BLaER1 (cell line): ENCODE results near the gene CHST12.

ENCODE experiments used
- H3K27ac ChIP-seq: shearing (Covaris generic); formaldehyde crosslinking; 2 replicates; pipeline ENCODE4 v1.8.1; 2022
- H3K27me3 ChIP-seq: shearing (Covaris generic); formaldehyde crosslinking; 2 replicates; pipeline ENCODE4 v1.8.1; 2022
- H3K36me3 ChIP-seq: shearing (Covaris generic); formaldehyde crosslinking; 2 replicates; pipeline ENCODE4 v1.8.1; 2022
- H3K4me1 ChIP-seq: shearing (Covaris generic); formaldehyde crosslinking; 2 replicates; pipeline ENCODE4 v1.8.1; 2022
- H3K4me2 ChIP-seq: shearing (Covaris generic); formaldehyde crosslinking; 2 replicates; pipeline ENCODE4 v1.8.1; 2022
- H3K4me3 ChIP-seq: shearing (Covaris generic); formaldehyde crosslinking; 2 replicates; pipeline ENCODE4 v1.8.1; 2022
- H3K9ac ChIP-seq: shearing (Covaris generic); formaldehyde crosslinking; 2 replicates; pipeline ENCODE4 v1.8.1; 2022
- H3K9me3 ChIP-seq: shearing (Covaris generic); formaldehyde crosslinking; 2 replicates; pipeline ENCODE4 v1.8.1; 2022
- H4K20me1 ChIP-seq: shearing (Covaris generic); formaldehyde crosslinking; 2 replicates; pipeline ENCODE4 v1.8.1; 2022
- Cebpa-rat ChIP-seq: shearing (Covaris generic); IDR thresholded peaks from 2 replicates; pipeline ENCODE4 v1.8.1; 2022

The CHST12 gene

DNA sequence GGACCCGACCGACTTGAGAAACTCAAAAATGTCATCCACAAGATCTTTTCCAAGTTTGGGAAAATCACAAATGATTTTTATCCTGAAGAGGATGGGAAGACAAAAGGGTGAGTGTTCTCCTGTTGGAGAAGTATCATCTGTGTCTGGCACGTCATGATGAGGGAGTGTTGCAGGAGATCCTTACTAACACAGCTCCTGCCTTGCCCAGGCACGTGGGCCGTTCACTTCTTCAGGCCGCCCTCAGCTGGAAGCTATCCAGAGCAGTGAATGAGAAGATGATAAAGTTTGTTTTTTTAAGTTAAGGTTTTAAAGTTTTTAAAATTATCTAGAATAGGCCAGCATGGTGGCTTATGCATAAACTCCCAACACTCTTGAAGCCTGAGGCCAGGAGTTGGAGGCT lies 42.6 kb upstream of the CHST12 start:
- H3K4me2 ChIP-seq, result no peak overlapping the region
- no peak overlapping the region for H3K4me3 ChIP-seq
- H4K20me1 ChIP-seq, result peaks cover 100% of the 10 kb centered on the region
- no peak for TF ChIP-seq Cebpa-rat
- no peak overlapping the region for H3K27ac ChIP-seq
- H3K9me3 ChIP-seq, result no peaks in the 10 kb centered on the region
- H3K27me3 ChIP-seq, result no peaks in the 10 kb centered on the region
- H3K4me1 ChIP-seq, result peaks cover 39% of the 10 kb centered on the region
- H3K9ac ChIP-seq, result no peak overlapping the region
- H3K36me3 ChIP-seq, result peaks cover 94% of the 10 kb centered on the region

DNA sequence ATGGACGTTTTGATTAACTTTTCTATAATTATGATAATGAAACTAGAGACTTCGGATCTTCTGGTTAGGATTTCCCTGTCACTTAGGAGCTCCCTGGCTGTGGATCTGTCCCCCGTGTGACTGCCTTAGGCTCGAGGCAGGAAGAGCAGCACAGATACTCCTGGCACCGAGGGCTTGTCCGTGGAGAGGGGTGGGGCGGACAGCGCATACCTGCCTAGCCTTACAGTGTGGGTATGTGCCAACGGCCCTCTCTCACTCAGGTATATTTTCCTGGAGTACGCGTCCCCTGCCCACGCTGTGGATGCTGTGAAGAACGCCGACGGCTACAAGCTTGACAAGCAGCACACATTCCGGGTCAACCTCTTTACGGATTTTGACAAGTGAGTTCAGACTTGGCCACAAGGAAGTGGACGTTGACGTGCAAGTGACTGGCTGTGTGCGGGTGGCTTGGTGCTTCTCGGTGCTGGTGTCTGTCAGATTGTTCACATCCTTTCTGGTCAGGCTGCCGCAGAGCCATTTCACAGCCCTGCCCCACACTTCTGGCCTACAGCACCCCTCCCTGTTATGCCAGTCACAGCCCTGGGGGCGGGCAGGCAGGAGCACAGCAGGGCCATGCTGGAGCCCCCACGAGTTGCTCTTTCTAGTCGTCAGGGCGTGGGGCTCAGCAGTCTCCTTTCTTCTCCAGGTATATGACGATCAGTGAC lies 40.9 kb upstream of the CHST12 start:
- H3K36me3 ChIP-seq, result peaks cover 100% of the 10 kb centered on the region
- TF ChIP-seq Cebpa-rat, result no peak

DNA sequence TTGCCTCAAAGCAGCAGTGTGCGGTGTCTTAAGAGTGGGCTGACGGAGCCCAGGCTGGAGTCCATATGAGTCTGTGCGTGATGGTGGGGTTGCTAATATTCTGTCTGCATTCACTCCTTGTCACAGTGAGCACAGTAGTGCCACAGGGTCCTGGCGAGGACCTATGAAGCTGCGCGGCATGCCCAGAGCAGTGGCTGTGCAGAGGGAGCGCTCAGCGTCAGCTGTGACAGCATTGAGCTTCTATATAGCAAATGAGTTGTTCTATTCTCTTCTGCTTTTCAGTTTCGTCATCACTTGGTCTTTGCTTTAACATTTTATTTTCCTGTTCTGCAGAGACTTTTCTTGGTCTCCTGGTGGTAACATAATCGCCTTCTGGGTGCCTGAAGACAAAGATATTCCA lies 34.3 kb upstream of the CHST12 start:
- H3K27ac ChIP-seq, result no peak overlapping the region
- no peaks in the 10 kb centered on the region for H3K9me3 ChIP-seq
- no peak overlapping the region for H3K4me2 ChIP-seq
- peaks cover 100% of the 10 kb centered on the region for H3K36me3 ChIP-seq
- no peak overlapping the region for H3K9ac ChIP-seq
- peaks cover 98% of the 10 kb centered on the region for H4K20me1 ChIP-seq
- no peak for TF ChIP-seq Cebpa-rat
- H3K4me3 ChIP-seq, result no peak overlapping the region
- no peaks in the 10 kb centered on the region for H3K4me1 ChIP-seq
- H3K27me3 ChIP-seq, result no peaks in the 10 kb centered on the region

More for the DNA sequence above, 40.9 kb upstream of the CHST12 start:
- Histone ChIP-seq H3K4me2 (no peak overlapping the region), H4K20me1 (peaks cover 98% of the 10 kb centered on the region), H3K9me3 (no peaks in the 10 kb centered on the region), H3K27ac (no peak overlapping the region), H3K9ac (no peak overlapping the region), H3K27me3 (no peaks in the 10 kb centered on the region), H3K4me1 (peaks cover 21% of the 10 kb centered on the region), H3K4me3 (no peak overlapping the region)

DNA sequence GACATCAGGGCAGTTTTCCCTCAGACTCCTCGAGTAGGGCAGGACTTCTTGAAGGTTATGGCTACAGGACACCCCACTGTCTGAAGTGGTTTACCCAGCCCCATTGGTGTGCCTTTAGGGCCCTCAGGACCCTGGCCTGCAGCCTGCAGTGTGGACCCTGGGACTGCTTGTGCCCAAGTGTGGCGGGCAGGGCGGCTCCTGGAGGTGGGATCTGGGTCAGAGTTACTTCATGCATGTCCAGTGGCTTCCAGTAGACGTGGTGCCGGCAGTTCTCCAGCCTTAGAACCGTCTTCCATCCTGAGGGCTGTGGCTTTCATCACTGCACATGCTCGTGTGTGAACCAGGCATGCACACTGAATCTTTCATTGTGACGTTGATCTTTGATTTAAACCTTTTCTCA lies 32.1 kb upstream of the CHST12 start:
- H3K4me2 ChIP-seq, result no peak overlapping the region
- H3K36me3 ChIP-seq, result peaks cover 100% of the 10 kb centered on the region
- H3K9me3 ChIP-seq, result no peaks in the 10 kb centered on the region
- no peak for TF ChIP-seq Cebpa-rat
- no peaks in the 10 kb centered on the region for H3K4me1 ChIP-seq
- no peak overlapping the region for H3K27ac ChIP-seq
- no peak overlapping the region for H3K9ac ChIP-seq
- no peaks in the 10 kb centered on the region for H3K27me3 ChIP-seq
- no peak overlapping the region for H3K4me3 ChIP-seq
- peaks cover 98% of the 10 kb centered on the region for H4K20me1 ChIP-seq

DNA sequence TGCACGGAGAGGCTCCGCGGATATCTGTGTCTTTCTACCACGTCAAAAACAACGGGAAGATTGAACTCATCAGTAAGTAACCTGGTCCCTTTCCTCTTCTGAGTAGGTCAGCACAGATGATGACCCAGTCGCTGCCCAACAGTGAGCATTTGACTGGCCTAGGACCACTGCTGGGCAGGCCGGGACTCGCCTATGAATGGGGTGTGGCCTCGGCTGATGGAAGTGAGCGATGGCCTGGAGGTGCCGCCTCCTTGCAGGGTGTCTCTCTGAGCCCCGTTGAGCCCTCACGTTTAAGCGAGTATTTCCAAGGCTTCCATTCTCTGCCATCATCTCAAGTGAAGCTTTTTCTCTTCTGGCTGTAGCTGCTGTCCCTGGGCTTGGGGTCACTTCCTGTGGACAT lies 30.7 kb upstream of the CHST12 start:
- H3K27ac ChIP-seq, result no peak overlapping the region
- TF ChIP-seq Cebpa-rat, result no peak
- H3K36me3 ChIP-seq, result peaks cover 100% of the 10 kb centered on the region
- no peaks in the 10 kb centered on the region for H3K9me3 ChIP-seq
- no peaks in the 10 kb centered on the region for H3K27me3 ChIP-seq
- H3K4me3 ChIP-seq, result no peak overlapping the region
- peaks cover 100% of the 10 kb centered on the region for H4K20me1 ChIP-seq
- H3K4me1 ChIP-seq, result peaks cover 6% of the 10 kb centered on the region; the same call in 1 of the 2 replicates
- H3K4me2 ChIP-seq, result no peak overlapping the region
- no peak overlapping the region for H3K9ac ChIP-seq

DNA sequence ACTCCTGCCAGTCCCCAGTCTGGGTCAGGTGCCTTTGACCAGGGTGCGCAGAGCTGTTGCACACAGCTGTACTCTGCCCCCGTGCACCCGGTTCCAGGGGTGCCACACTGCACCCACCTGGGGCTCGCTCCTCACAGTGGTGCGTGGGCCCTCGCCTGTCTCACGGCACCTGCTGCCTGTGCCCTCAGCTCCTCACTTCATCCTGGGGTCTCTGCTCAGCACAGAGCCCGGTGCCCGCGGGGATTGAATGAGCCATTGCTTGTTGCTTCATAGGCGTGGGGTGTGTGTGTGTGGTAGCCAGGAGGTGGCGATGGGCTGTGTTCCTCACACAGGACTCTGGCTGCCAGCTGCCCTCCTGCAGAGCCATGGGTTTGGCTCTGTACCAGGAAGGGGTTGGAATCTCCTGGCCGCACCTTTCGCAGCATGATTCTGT lies 30.3 kb upstream of the CHST12 start:
- H3K4me2 ChIP-seq, result no peak overlapping the region
- H3K4me3 ChIP-seq, result no peak overlapping the region
- no peak overlapping the region for H3K9ac ChIP-seq
- H3K27me3 ChIP-seq, result no peaks in the 10 kb centered on the region
- TF ChIP-seq Cebpa-rat, result no peak
- H3K36me3 ChIP-seq, result peaks cover 100% of the 10 kb centered on the region
- H3K27ac ChIP-seq, result no peak overlapping the region
- H3K9me3 ChIP-seq, result no peaks in the 10 kb centered on the region
- H4K20me1 ChIP-seq, result peaks cover 100% of the 10 kb centered on the region
- H3K4me1 ChIP-seq, result peaks cover 10% of the 10 kb centered on the region; the same call in 1 of the 2 replicates

DNA sequence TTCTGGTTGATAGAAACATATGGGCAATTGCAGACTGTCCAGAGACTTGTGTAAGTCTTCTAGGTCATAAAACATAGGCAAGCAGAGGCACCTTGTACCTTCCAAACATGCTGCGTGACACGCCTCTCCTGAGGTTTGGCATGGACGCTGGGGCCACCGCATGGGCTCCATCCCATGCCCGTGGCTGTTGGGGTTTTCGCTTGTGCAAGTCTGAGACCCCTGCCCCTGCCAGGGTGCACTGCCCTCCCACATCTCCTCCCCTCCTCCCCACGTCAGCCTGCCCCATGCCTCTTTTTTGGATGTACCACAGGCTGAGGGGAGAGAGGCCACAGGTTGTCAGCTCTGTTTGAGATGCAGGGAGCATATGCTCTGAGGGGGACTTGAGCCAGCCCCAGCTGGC lies 29.8 kb upstream of the CHST12 start:
- Histone ChIP-seq H3K4me2 (no peak overlapping the region), H4K20me1 (peaks cover 100% of the 10 kb centered on the region), H3K9me3 (no peaks in the 10 kb centered on the region), H3K4me1 (peaks cover 10% of the 10 kb centered on the region; the same call in 1 of the 2 replicates), H3K4me3 (no peak overlapping the region), H3K27ac (no peak overlapping the region), H3K9ac (no peak overlapping the region), H3K36me3 (peaks cover 100% of the 10 kb centered on the region), H3K27me3 (no peaks in the 10 kb centered on the region)
- TF ChIP-seq Cebpa-rat, result no peak

DNA sequence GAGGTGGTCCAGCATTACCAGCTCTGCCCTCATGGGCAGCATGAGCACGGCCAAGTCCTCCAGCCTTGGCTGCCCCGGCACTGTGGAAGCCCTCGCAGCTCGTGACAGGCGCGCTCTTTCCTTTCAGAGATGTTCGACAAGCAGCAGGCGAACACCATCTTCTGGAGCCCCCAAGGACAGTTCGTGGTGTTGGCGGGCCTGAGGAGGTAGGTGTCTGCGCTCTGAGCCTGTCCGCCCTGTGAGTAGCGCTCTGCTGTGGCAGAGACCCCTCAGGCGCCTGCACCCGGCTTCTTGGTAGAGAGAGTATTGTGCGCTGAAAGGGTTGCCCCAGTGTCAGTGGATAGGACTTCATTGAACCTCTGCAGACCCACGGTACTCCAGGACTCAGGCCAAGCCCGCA lies 29.0 kb upstream of the CHST12 start:
- Histone ChIP-seq H3K9me3 (no peaks in the 10 kb centered on the region), H3K27me3 (no peaks in the 10 kb centered on the region), H3K27ac (no peak overlapping the region), H3K4me2 (no peak overlapping the region), H4K20me1 (peaks cover 100% of the 10 kb centered on the region), H3K9ac (no peak overlapping the region), H3K36me3 (peaks cover 100% of the 10 kb centered on the region), H3K4me3 (no peak overlapping the region), H3K4me1 (peaks cover 10% of the 10 kb centered on the region; the same call in 1 of the 2 replicates)
- no peak for TF ChIP-seq Cebpa-rat

DNA sequence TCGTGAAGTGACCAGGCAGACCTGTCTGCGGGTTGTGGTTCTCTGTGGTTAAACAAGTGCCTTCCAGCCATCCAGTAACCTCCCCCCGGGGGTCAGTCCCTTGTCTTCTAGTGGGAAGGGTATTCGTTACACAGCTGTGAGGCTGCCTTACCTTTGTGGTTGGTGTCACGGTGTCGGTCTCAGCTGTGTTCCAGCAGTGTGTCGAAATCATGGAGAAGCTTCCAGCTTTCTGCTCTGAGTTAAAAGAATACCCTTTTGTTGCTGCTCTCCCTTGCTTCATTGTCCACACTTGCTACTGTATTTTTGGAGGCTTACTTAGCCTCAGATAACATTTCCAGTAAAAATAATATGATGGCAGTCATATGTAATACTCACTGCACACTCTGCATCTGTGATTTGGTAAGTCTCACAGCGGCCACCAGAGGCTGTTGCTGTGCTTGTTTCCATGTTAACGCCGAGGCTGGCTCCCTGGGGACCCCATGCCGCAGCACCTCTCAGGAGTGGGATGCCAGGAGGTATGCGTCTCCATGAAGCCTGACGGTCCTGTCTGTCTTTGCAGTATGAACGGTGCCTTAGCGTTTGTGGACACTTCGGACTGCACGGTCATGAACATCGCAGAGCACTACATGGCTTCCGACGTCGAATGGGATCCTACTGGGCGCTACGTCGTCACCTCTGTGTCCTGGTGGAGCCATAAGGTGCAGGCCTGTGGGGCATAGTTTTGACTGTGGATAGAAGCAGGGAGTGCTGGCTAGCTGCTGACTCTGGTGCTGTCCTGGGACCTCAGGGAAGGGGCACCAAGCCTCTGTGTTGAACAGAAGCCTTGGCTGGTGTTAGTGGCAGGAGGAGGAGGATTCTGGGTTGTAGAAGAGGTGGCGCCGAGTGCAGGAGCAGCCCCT lies 28.3 kb upstream of the CHST12 start:
- no peak for TF ChIP-seq Cebpa-rat
- peaks cover 10% of the 10 kb centered on the region; the same call in 1 of the 2 replicates for H3K4me1 ChIP-seq
- peaks cover 100% of the 10 kb centered on the region for H4K20me1 ChIP-seq
- no peaks in the 10 kb centered on the region for H3K9me3 ChIP-seq
- H3K9ac ChIP-seq, result no peak overlapping the region
- peaks cover 100% of the 10 kb centered on the region for H3K36me3 ChIP-seq
- no peak overlapping the region for H3K27ac ChIP-seq
- no peak overlapping the region for H3K4me3 ChIP-seq
- H3K27me3 ChIP-seq, result no peaks in the 10 kb centered on the region
- no peak overlapping the region for H3K4me2 ChIP-seq
